Caki2 (cell line): Measurements from ENCODE around the gene PRR5. TPM values are rescaled to one million over a fixed set of nuclear protein-coding genes. Genes with fewer than 3 reads are reported as not detected.

Source experiments
- DNase-seq: peaks from one replicate; pipeline ENCODE4 v3.0.0-alpha.2; 2015; ENCODE audit warnings: low read depth
- in situ Hi-C: cut with HindIII; loops from 2 replicates; pipeline ENCODE4 v1.10.0; 2016; ENCODE audit warnings: low sequenced_read_pairs, low pct_unique_long_range_greater_than_20kb, mixed read lengths
- total RNA-seq: library from RNA; depleted of rRNA; stranded (reverse); fragments of >200 nt; shearing (Covaris generic); gene quantifications from 2 replicates; pipeline ENCODE4 v1.2.3, GENCODE V29; 2014; ENCODE audit warnings: low replicate concordance

PRR5 gene
- total RNA-seq, 1 experiment from 2014 or later = 65.0 TPM

DNA sequence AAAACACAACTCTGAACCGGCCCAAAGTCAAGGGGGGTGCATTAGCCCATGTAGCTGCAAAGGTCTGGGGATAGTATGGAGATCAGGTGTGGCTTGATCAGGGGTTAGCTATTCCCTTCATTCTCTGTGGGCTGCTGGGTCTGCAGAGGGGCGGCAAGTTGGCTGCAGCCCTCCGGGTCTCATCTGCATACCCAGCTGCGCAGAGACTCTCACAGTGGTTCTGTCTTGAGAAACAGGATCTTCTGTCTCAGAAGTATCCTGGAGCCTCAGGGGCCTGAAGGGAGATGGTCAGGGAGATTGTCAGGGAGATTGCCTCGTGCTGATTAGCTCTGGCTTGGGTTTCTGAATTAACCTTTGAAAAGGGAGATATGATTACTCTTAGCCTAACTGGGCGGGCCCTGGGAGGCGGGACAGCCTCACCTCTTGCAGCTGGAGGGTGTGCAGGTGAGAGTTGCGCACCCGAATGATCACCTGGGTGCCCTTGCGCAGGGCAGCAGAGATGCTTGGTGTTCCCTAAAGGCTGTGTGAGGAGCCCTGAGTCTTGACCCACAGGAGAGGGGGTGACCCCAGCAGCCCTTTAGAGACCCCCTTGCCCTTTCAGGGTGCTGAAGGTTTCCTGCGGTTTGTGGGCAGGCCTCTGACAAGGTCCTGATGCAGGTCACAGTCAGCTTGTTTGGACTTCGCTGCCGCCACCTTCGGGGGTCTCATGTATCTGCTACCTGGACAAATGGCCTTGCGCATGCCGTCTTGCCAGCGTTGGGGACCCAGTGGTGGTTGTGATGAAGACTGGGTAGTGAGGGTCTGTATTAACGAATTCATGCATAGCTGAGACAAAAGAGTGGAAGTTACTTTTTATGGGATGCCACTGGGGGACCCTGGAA lies 57.7 kb downstream of the PRR5 start:
- in situ Hi-C loops = no loop called here
- no peak for DNase-seq

GRCh38 chr22:44760476-44760875 lies 58.5 kb downstream of the PRR5 start:
- in situ Hi-C loops = no loop called here
- no peak for DNase-seq

- DNase-seq = no peak
- in situ Hi-C loops = no loop called here
Observed at GRCh38 chr22:44761025-44761424, 59.0 kb downstream of the PRR5 start.

- no peak for DNase-seq
- in situ Hi-C loops = no loop called here
Observed at GRCh38 chr22:44764373-44764772, 62.4 kb downstream of the PRR5 start.

- no peak for DNase-seq
- in situ Hi-C loops = no loop called here
Observed at GRCh38 chr22:44764974-44765373, 63.0 kb downstream of the PRR5 start.

DNA sequence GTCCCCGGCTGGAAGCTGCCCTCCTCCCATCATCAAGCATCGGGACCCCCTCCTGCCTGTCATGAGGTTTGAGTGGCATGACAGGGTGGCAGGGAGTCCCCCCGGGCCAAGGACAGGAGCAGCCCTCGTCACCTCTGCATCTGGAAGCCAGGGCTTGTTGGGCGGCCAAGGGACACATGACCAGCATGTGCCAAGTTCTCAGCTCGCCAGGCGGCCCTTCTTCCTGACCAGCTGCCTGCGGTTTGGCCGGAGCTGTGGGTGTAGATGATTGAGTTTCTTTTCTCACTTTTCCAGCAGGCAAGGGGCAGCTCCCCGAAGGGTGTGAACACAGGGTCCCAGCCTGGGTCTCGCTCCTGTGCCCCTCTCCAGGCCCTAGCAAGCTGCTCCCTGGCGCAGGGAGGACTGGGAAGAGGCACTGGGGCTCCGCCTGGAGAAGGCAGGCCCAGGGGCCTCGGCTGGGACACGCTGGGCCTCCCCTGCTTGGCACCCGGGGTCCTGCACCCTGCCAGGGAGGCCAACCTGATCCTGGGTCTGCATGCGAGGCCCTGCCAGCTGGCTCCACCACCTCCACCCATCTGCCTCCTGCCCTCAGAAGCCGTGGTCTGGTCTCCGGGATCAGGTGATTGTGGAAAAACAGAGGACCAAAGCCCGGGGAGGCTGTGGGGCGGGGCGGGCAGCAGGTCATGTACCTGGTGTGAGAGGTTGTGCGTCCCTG lies 63.7 kb downstream of the PRR5 start:
- in situ Hi-C loops = no loop called here
- DNase-seq = no peak

DNA sequence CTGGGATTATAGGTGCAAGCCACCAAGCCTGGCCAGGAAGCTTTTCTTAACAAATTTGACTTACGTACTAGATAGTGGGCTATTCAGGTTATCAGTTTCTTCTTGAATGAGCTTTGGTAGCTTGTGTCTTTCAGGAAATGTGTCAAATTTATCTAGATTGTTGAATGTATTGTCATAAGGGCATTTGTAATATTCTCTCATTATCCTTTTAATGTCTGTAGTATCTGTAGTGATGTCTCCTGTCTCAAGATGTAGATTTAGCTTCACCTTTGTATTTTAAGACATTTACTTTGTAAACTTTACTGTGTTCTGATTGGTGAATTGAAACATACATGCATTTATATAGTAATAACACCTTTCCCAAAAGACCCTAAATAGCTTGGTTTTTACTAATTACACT lies 71.1 kb downstream of the PRR5 start:
- in situ Hi-C loops = no loop called here
- DNase-seq = no peak

GRCh38 chr22:44775862-44776261 lies 73.9 kb downstream of the PRR5 start:
- DNase-seq = no peak

DNA sequence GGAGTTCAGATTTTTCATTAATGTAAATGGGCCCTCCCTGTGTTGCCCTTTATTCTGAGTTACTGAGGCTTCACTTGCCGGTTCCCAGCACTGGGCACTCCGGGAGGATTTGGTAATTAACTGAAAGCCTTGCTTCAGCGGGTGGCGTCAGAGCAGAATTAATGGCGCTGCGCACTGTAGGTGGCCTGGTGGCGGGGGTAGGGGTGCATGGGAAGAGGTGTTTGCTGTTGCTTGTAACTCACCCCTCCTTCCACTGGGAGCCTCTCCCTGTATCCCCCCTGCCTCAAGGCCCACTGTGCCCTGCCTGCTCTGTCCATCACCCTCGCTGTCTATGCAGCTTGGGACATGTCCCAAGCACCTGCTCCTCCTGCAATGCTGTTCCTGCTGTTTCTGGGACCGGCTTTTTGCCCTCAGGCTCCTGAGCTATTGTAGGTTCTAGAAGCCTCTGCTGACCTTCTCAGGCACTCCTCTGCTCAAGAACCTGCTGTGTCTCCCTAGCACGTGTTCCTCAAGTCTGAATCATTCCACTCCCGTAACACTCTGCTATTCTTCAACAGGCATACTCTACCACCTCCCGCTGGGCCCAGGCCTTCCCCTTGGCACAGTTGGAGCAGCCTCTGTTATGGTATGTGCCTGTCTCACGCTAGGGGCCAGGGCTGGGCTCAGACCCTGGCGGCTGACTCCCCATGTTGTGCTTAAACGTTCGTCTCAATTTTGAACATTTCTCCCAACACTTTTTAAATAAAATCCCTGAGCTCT lies 74.8 kb downstream of the PRR5 start:
- DNase-seq = no peak
- in situ Hi-C loops = no loop called here

More at GRCh38 chr22:44775862-44776261, 73.9 kb downstream of the PRR5 start:
- in situ Hi-C loops = no loop called here

DNA sequence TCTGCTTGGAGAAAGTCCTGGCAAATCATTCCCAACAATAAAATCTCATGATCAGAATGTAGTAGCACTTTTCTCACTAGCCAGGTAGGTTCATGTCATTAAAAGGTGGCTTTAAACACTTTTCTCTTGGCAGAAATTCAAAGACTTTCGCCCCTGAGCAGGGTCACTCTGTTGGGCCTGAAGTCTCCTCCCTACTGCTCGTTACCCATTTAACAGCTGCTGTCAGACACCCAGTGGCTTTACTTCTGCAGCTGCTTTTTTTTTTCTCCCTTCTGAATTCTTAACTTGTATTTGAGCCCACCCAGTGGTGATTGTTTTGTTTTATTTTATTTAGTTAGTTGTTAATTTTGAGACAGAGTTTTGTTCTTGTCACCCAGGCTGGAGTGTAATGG lies 75.4 kb downstream of the PRR5 start:
- no peak for DNase-seq
- in situ Hi-C loops = no loop called here

DNA sequence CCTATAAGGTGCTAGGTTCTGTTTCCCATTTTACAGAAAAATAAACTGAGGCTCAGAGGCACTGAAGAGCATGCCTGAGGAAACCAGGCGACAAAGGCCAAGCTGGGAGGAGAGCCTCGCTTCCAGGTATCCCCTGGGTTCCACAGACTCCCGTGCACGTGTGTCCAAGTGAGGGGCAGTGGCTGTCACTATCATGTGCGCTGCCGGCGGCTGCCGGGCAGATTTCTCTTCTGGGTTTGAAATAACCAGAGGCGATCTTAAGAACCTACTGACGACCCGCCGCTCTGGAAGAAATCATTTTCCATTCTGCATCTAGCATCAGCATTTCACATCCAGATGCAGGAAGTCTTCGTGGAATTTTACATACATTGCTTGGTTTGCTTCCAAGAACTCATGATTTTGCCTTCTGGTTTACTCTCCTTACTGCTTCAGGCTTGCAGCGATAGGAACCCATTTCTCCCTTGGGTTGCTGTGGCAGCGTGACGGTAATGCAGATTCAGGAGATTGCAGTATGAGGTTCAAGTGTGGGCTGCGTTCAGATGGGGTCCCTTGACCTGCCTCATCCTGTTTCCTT lies 79.0 kb downstream of the PRR5 start:
- in situ Hi-C loops = no loop called here
- no peak for DNase-seq

- DNase-seq = no peak
- in situ Hi-C loops = no loop called here
Observed at GRCh38 chr22:44782363-44782963, 80.5 kb downstream of the PRR5 start.

DNA sequence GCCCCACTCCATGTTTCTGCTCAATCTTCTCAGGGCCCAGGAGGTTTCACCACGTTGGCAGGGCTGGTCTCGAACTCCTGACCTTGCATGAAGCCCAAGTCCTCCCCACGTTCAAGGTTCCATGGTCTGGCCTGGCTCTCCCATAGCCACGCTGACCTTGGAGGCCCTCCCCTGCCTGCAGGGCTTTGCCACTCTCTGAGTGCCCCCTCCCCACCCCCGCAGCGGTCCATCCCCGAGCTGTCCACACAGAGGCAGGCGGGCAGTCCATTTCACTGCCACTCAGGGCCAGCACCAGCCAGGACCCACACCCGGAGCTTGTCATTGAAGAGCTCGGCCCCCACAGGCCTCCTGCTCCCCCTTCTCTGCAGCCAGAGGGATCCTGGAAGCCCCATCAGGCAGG lies 81.1 kb downstream of the PRR5 start:
- DNase-seq = no peak
- in situ Hi-C loops = no loop called here

DNA sequence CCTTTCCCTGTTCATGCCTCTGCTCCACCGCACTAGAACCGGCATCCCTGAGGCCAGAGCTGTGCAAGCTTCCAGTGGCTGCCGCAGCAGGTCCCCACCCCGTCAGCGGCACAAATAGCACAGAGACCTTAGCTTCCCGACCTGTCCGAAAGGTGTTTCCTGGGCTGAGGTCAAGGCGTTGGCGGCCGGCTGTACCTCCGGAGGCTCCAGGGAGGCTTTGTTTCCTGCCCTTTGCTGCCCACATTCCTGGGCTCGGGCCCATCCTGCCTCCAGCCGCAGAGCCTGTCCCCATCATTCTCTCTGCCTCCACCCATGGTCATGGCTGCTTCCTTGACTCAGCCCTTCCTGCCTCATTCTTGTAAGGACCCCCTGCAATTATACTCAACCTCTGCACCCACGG lies 81.6 kb downstream of the PRR5 start:
- in situ Hi-C loops = no loop called here
- no peak for DNase-seq

- DNase-seq = no peak
- in situ Hi-C loops = no loop called here
Observed at GRCh38 chr22:44786136-44786535, 84.1 kb downstream of the PRR5 start.

- DNase-seq = no peak
- in situ Hi-C loops = no loop called here
Observed at GRCh38 chr22:44786610-44787009, 84.6 kb downstream of the PRR5 start.
